ENCODE results near the gene SLC25A10. TPM values are rescaled to one million over a fixed set of nuclear protein-coding genes. Genes with fewer than 3 reads are reported as not detected.
A peak's percentile ranks its signal among the peaks of the same experiment; 100 is the strongest.
"Not testable (repeated sequence)": the region's sequence is repeated elsewhere in the genome, so short reads cannot be mapped to it uniquely, and the experiment has no call there.

SLC25A10 gene
- total RNA-seq, 1 donor, result 11.6 TPM

DNA sequence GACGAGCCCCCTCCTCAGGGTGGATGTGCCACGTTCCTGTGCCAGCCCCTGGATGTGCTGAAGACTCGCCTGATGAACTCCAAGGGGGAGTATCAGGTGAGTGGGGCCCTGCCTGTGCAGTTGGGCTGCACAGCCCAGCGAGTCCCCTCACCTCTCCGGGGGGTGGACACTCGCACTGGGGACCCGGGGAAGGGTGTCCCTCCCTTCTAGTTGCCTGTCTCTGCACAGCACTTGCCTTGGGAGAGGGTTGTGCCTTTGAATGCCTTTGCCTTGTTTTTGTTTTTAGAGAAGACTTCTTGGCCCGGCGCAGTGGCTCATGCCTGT, 5.6 kb downstream of the SLC25A10 start:
- DNase-seq (ENCODE audit: low read depth in 2 of 3, low spot score in 2 of 3), result no peak

DNA sequence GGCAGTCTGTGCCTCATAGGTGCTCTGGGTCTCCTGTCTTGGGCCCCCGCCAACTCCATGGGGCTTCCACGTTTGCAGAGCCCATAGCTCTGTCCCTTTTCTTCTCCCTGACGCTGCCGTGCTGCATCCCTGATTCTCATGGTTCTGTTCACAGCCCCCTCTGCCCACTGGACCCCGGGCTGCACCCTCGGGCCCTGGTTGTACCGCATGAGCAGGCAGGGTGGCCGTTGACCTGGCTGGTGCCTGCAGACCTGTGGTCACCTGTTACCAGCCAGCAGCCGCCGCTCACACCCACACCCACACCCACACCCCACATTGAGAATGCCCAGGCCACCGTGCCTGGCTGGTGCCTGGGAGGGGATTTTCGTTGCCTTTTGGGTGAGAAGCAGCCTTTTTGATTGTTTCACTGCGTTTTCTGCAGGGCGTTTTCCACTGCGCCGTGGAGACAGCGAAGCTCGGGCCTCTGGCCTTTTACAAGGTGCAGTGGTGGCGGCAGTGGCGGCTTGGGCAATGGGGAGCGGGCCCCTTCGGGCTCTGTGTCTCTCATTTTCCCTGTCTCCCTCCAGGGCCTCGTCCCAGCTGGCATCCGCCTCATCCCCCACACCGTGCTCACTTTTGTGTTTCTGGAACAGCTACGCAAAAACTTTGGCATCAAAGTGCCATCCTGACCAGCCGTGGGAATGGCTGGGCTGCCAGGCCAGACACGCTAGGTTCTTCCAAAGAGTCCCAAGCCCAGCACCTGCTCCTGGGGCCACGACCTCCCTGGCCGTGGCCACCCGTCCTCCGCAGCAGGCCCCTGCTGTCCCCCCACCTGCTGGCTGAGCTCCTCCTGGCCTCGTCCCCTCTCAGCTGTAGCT, 7.6 kb downstream of the SLC25A10 start:
- no peak for DNase-seq (ENCODE audit: low read depth in 2 of 3, low spot score in 2 of 3)

DNA sequence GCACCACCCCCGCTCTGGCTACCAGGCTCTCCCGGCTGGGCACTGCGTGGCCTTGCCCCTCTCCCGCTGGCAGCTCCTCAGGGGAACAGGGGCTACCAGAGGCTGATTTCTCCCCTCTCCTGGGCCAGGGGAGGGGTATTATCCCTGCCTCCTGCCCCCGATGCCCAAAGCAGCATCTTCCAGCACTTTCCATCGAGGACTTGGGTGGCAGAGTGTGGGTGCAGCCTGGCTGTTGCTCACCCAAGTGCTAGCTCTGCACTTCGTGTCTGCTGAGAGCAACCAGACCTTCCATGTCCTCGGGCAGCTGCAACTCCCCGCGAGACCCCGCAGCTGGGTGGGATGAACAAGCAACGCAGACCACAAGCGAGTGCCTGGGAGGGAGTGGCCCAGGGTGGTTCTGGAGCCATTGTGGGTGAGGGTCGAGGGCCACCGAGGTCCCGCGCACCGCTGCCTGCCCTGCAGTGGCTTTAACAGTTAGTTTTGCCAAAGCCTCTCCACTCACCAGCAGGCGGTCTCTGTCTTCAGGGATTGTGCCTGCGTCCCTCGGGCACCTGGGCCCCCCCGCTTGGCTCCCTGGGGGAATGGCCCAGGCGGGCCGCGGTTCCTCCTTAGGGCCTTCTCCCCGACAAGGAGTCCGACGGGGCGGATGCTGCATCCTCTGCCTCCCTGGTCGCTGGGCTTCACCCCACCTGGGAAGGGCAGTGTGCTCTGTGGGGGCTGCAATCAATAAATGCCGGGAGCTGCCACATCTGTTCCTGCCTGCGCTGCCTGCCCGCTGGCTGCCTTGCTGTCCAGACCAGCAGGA, 8.4 kb downstream of the SLC25A10 start:
- no peak for DNase-seq (ENCODE audit: low read depth in 2 of 3, low spot score in 2 of 3)

DNA sequence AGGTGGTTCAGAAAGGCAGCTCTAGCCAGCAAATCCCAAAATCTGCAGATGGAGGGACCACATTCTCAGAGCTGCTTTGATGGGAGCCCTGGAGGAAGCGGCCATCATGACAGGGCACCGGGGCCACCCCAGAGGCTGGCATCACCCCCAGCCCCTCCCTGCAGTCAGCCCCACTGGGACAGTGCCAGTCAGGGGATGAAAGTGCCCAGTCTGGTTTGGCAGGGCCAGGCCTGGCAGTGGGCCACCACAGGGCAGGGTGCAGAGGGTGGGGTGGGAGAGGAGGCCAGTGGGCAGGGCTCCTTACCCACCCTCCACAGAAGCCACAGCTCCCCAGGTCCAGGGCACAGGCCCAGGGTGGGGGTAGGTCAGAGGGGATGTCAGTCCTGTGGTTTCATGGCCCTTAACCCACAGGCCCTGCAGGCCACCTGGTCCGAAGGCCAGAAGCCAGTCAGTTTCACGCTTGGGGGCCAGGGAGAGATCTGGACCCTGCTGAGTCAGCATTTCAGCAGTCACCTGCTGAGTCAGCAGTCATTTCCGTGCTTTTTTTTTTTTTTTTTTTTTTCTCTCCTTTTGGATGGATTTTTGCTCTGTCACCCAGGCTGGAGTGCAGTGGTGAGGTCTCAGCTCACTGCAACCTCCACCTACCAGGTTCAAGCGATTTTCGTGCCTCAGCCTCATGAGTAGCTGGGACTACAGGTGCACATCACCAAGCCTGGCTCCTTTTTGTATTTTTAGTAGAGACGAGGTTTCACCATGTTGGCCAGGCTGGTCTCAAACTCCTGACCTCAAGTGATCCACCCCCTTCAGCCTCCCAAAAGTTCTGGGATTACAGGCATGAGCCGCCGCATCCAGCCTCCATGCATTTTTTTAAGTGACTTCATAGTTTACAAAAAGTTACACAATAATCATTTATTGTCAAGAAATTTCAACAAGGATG, 10.4 kb downstream of the SLC25A10 start:
- DNase-seq (ENCODE audit: low read depth in 2 of 3, low spot score in 2 of 3), result peak in 2 of 3 donors; percentile 58 to 66

DNA sequence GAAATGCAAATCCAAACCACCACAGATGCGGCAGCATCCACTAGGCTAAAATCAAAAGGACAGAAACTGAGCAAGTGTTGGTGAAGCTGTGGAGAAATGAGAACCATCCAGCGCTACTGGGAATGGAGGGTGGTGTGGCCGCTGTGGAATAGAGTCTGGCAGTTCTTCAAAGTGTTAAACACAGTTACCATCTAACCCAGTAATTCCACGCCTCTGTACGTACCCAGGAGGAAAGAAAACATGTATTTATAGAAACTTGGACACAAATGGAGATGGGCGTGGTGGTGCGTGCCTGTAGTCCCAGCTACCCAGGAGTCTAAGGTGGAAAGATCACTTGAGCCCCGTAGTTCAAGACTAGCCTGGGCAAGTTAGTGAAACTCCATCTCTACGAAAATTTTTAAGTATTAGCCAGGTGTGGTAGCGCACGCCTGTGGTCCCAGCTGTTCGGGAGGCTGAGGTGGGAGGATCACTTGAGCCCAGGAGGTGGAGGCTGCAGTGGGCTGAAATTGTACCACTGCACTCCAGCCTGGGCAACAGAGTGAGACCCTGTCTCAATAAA, 11.6 kb downstream of the SLC25A10 start:
- DNase-seq (ENCODE audit: low read depth in 2 of 3, low spot score in 2 of 3), result no peak

DNA sequence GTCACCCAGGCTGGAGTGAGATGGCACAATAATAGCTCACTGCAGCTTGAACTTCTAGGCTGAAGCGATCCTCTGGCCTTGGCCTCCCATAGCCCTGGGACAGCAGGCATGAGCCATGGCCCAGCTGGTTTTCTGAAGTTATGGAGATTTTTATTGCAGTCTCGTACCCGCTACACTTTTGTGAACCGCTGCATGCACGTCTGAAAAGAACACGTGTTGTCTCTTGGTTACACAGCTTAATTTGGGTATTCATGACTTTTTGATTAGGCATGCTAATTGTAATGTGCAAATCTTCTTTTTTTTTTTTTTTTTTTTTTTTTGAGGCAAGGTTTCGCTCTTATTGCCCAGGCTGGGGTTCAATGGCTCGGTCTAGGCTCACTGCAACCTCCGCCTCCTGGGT, 13.4 kb downstream of the SLC25A10 start:
- no peak for DNase-seq (ENCODE audit: low read depth in 2 of 3, low spot score in 2 of 3)

DNA sequence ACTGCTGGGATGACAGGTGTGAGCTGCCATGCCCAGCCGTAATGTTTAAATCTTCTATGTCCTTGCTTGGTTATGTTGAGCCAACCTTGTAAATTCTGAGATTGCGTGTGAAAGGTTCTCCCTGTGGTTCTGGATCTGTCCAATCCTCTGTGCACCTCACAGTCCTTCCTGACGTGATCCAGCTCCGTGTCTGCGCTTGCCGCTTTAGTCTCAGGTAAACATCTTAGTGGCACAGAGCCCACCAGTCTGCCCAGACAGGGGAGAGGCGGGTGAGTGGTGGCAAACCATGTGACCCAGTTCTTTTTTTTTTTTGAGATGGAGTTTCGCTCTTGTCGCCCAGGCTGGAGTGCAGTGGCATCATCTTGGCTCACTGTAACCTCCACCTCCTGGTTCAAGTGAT, 13.9 kb downstream of the SLC25A10 start:
- DNase-seq (ENCODE audit: low read depth in 2 of 3, low spot score in 2 of 3), result no peak

DNA sequence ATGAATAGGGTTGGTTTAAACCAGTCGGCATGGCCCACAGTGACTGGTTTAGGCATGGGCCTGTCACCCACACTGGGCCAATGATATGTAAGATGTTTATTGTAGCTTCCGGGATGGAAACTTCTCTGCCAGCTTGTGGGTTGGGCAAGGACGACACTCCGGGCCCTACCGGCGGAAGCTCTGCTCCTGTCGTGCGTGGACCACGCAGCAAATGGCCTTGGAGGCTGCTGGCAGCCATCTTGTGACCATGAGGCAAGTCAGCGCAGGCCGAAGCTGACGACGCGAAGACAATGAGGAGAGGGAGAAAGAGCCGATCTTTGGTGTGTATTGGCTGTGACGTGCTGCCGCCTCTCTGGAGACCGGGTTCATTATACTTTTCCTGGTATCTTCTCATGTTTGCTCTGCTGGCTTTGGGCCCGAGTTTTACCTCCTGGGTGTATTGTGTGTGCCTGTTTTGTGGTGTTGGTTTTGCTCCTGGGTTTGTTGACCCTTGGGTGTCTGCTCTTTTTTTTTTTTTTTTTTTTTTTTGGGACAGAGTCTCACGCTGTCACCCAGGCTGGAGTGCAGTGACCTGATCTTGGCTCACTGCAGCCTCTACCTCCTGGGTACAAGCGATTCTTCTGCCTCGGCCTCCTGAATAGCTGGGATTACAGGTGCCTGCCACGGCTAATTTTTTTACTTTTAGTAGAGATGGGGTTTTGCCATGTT, 15.4 kb downstream of the SLC25A10 start:
- DNase-seq (ENCODE audit: low read depth in 2 of 3, low spot score in 2 of 3), result no peak

DNA sequence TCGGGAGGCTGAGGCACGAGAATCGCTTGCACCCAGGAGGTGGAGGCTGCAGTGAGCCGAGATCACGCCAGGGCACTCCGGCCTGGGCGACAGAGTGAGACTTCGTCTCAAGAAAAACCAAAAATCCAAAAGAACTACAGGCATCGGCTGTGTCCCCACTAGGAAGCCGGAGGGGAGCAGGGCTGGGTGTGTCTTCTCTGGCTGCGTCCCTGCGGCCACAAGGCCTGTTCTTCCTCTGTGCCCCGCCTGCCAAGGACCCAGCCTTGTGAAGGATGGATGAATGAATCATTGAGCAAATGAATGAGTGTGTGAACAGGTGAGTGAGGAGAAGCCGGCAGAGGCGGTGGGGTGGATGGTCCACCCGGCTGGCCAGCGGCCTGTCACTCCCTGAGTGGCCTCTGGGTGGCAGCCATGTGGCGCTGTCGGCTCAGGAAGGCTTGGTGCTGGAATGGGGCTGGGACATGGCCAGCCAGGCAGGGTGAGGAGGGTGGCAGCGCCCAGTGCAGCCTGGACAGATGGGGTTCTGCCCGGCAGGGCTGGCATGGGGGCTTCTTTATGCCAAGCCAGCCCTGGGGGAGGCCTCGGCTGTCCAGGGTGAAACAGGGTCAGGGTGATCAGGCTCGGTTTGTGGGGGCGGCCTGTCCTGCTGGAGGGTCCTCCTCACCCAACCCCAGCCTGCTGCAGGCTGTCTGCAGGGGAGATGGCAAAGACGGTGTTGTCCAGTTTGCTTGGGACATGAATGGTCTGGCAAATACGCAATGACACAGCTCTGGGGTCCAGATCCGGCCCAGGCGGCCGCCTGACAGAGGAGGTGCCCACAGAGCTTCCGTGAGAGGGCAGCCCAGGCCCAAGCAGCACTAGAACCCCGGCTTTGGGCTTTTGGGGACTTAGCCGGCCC, 21.7 kb downstream of the SLC25A10 start:
- peak in 2 of 3 donors; percentile 53 to 65 for DNase-seq (ENCODE audit: low read depth in 2 of 3, low spot score in 2 of 3)

DNA sequence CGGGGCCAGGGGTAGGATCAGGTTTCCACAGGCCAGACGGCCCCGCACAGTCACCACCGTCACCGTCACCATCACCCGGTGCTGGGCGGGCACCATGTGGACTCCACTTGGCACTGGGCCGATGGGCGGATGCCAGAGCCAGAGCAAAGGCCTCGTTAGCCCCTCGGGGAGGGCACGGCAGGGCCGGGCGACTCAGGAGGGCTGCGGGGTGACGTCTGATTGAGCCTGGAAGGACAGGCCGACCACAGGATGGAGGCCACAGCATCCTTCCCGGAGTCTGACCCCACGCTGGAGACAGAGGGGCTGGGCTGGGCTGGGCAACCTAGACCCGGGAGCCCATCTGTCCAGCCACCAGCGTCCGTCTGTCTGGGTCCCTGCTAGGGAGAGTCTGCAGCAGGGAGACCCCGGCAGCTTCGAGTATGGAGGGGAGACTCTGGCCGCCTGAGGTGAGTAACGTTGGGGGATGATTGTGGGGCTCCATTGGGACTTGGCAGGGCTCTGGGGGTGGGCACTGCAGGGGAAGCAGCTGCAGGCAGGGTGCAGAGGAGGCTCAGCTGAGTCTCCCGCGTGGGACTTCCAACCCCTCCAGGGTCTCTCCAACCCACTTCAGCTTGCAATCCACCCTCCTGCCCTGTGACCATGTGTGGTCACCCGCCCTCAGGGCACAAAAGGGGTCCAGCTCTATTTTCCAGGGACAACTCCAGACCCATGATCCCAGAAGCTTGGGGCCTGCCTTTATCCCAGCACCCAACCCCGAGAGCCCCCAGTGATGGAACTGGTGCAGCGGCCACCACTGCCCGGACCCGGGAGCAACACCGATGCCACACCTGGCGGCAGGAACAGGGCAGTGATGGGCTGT, 22.6 kb downstream of the SLC25A10 start:
- no peak for DNase-seq (ENCODE audit: low read depth in 2 of 3, low spot score in 2 of 3)

DNA sequence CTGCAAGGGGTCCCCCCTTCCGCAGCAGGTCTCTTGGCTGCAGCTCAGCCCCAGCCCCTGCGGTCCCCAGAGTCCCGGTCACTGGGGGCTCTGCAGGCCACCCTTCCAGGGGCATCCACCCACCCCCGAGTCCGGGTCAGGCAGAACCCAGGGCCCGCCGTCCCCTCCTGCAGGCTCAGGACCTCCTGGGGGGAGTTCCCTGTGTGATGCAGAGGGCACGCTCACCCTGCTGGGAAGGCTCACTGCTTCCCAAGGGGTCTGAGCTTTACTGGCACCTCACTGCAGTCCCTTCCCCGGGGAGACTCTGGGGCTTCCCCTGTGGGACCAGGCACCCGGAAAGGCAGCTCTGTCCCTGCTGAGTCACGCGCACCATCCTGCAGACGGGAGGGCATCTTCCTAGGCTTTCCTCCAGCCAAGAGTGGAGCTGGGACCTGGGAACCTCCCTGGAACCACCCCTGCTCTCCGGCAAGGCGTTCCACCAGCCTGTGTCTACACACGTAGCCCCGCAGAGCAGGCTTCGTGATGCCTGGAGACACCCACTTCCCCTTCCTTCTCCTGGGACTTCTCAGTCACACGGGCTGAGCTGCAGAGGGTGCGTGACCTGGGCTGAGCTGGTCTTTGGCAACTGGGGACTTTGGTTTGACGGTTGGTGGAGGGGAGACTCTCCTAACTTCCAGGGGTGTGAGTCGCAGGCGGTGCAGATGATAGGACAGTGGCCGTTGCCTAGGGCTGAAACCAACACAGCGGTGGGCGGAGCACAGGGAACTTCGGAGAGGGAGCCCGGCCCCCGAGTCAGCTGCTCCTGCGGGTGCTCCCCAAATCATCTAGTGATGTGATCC, 23.4 kb downstream of the SLC25A10 start:
- DNase-seq (ENCODE audit: low read depth in 2 of 3, low spot score in 2 of 3), result peak in 2 of 3 donors; percentile 65 to 72

DNA sequence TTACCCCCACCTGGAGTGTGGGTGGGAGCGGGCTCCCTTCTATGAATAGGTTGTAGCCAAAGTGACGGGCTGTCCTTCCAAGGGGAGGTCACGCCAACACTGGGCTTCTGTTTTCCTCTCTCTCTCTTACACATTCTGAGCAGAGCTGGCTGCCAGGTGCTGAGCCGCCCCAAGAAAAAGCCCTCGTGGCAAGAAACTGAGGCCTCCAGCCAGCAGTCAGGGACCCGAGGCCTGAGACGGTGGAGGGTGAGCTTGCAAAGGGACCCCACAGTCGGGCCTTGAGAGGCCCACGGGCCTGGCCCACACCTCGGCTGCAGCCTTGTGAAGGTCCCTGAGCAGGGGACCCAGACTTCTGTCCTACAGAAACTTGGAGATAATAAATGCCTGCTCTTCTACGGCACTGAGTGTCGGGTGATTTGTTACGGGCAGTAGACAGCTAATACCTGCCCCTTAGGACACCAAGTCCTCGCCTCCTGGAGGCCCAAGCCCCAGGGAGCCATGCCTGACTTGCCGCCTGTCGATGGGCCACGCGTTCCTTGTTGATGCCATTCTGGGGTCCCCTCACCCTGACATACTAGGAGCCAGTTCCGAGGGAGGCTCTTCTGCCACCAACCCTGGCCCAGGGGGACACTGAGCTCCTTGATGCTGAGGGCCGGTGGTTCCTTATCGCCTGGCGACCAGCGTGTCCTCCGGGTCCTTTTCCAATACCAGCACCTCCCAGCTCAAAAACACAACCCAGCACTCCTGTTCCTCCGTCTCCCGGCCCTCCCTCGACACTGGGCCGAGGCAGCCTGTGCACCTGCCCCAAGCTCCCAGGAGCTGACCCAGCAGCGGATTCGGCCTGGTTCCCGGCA, 26.1 kb downstream of the SLC25A10 start:
- no peak for DNase-seq (ENCODE audit: low read depth in 2 of 3, low spot score in 2 of 3)

DNA sequence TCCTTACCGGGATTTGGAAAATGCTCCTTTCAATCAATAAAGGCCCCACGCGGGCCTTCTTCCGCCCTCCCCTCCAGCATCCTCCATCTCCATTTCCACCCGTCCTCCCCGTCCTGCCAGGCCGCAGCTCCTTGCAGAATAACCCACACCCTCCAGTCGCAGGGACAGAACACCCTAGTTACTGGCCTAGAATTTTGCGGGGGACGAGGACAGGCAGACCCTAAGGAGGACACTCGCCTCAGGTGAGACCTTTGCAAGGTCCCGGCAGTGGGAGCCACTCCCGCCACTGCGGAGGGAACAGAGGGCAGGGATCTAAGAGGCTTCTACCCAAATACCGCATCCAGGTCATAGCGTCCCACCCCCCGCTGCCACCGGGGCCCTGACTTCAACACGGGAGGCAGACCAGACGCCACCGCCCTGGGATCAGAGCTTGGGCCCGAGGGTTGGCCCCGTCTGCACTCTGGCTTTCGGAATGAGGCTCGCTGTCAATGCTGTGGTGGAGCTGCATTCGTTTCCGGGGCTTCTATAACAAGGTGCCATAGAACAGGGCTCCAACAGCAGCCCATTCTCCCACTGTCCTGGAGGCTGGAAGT, 26.8 kb downstream of the SLC25A10 start:
- DNase-seq (ENCODE audit: low read depth in 2 of 3, low spot score in 2 of 3), result no peak

DNA sequence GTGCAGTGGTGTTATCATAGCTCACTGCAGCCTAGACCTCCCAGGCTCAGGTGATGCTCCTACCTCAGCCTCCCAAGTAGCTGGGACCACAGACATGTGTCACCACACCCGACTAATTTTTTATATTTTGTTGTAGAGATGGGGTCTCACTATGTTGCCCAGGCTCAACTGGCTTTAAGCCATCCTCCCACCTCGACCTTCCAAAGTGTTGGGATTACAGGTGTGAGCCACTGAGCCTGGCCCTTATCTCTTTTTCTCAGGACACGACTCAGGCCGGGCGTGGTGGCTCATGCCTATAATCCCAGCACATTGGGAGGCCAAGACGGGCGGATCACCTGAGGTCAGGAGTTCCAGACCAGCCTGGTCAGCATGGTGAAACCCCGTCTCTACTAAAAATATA, 27.5 kb downstream of the SLC25A10 start:
- DNase-seq (ENCODE audit: low read depth in 2 of 3, low spot score in 2 of 3), result not testable (repeated sequence)

DNA sequence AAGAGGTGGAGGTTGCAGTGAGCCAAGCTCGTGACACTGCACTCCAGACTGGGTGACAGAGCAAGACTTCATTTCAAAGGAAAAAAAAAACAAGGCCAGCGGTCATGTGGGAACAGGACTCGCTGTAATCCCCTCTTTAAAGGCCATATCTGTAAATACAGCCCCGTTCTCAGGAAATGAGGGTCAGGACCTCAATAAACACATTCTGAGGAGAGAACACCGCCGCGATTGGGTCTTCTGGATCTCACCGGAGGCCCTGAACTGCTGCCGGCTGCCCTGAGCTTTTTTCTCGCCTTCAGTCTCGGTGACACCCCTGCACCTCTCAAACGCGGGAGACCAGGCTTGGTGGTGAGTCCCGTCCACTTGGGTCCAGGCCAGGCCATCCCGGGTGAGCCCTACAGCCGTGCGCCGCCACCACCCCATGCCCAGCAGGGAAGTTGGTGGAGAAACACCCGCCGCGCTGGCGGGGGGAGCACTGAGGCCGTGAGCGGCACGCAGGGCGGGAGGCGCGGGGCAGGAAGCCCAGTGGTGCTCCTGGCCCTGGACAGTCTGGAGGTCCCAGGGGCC, 28.4 kb downstream of the SLC25A10 start:
- peak in 1 of 3 donors; percentile 24 for DNase-seq (ENCODE audit: low read depth in 2 of 3, low spot score in 2 of 3)
